ENCODE data around the gene SERPINE3.

GRCh38 chr13:51330791-51331190, 8.7 kb upstream of the SERPINE3 start:
- TF ChIP-seq CTCF (IDR thresholded peaks at IDR 0.05): no peak
- TF ChIP-seq POLR2A (IDR thresholded peaks at IDR 0.05): no peak

Data from esophagus squamous epithelium (tissue), 4 donors.